A549 treated with AZD2906 at 1 μM for 4 hours (cell line): ENCODE results near the gene YEATS4. TPM values are rescaled to one million over a fixed set of nuclear protein-coding genes. Genes with fewer than 3 reads are reported as not detected.

Experiments used
- total RNA-seq: library from RNA; stranded (reverse); fragments of 200-300 nt; extraction: Qiagen RNA extraction; gene quantifications from 5 replicates; pipeline ENCODE4 v1.2.3, GENCODE V29; 2022

Gene YEATS4
- total RNA-seq, result 30.5 to 63.5 TPM (median 34.8 TPM) in 5 replicates

GRCh38 chr12:69359531-69360347, at the start of gene YEATS4:
Gene YEATS4, plus strand, starts transcription at chr12:69359743. Its CDS starts 230 bp downstream, at chr12:69359973.

GRCh38 chr12:69348162-69348938, 11.2 kb upstream of the YEATS4 start, which contains the start of gene LYZ:
Gene LYZ, plus strand, starts transcription at chr12:69348381. Its CDS starts 28 bp downstream, at chr12:69348409.

Other genes starting within 250 kb of the YEATS4 start
- gene CPSF6, start 120.2 kb upstream of the YEATS4 start, total RNA-seq, result 53.5 to 68.6 TPM (median 55.1 TPM) in 5 replicates
- 0.07 to 0.72 TPM (median 0.08 TPM) in 3 of 5 replicates, not detected in the others for gene LYZ, start 11.4 kb upstream of the YEATS4 start, total RNA-seq
- 8.5 to 13.7 TPM (median 10.1 TPM) in 5 replicates for gene FRS2, start 110.6 kb downstream of the YEATS4 start, total RNA-seq
- 262 to 357 TPM (median 272 TPM) in 5 replicates for gene CCT2, start 225.7 kb downstream of the YEATS4 start, total RNA-seq